AG04449 (cell line): ENCODE measurements around the gene EXOC1L.

ENCODE experiments used
- CTCF ChIA-PET: fragments of 350-600 bp; formaldehyde crosslinking; extraction: SDS; loops from one replicate; lab custom pipeline; 2021; ENCODE audit warnings: antibody characterized with exemption; lab: Yijun Ruan, JAX
- POLR2A ChIA-PET: fragments of 400-600, 350-600 bp; formaldehyde crosslinking; extraction: SDS; loops from one replicate; lab custom pipeline; 2020; ENCODE audit warnings: antibody characterized with exemption, inconsistent platforms; lab: Yijun Ruan, JAX
- DNase-seq: peaks from one replicate; pipeline ENCODE4 v3.0.0-alpha.2; 2010; ENCODE audit warnings: low read depth, low spot score
- H3K4me3 ChIP-seq: 2 replicates; pipeline ENCODE4 v1.5.1; 2011; ENCODE audit warnings: low read depth, mild to moderate bottlenecking, control low read depth, low read length
- TF ChIP-seq, protein P1 (sequence below): IDR thresholded peaks from one replicate; pipeline ENCODE4 v1.5.1; 2011; ENCODE audit warnings: mild to moderate bottlenecking, moderate library complexity, low read length, control low read depth, inconsistent platforms; ENCODE audit not compliant: insufficient read depth; ENCODE audit errors: missing control alignments

EXOC1L gene

DNA sequence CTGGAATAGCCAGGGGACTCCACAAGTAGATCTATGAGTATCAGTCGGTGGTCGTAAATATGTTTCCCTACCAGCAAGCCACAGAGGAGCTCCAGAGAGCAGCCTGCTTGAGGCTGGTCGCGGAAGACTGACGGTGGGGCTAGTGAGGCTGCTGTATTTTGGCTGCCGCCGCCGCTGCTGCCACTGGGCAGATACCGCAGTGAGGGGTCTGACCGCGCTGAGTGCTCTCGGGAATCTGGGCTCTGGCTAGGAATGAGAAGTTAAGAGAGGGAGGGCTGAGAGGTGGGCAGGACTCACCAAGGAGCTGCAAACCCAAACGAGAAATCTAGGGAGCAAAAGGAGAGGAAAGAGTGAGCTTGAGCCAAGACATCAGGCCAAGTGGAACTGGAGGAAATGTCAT is at the start of gene EXOC1L:
Gene EXOC1L, plus strand, starts transcription at position 157 of the 400 bp plus-strand sequence. Its CDS starts 237 bp downstream, at position 394.
- TF ChIP-seq, protein P1, sequence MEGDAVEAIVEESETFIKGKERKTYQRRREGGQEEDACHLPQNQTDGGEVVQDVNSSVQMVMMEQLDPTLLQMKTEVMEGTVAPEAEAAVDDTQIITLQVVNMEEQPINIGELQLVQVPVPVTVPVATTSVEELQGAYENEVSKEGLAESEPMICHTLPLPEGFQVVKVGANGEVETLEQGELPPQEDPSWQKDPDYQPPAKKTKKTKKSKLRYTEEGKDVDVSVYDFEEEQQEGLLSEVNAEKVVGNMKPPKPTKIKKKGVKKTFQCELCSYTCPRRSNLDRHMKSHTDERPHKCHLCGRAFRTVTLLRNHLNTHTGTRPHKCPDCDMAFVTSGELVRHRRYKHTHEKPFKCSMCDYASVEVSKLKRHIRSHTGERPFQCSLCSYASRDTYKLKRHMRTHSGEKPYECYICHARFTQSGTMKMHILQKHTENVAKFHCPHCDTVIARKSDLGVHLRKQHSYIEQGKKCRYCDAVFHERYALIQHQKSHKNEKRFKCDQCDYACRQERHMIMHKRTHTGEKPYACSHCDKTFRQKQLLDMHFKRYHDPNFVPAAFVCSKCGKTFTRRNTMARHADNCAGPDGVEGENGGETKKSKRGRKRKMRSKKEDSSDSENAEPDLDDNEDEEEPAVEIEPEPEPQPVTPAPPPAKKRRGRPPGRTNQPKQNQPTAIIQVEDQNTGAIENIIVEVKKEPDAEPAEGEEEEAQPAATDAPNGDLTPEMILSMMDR = no peak
- DNase-seq = no peak
- no peak within 1 kb of the TSS for H3K4me3 ChIP-seq
- ChIA-PET POLR2A (no interaction called here), CTCF (no interaction called here)

GRCh38 chr4:55770662-55771061 is 48.9 kb upstream of the EXOC1L start:
- TF ChIP-seq, protein P1 = no peak
- no peak for DNase-seq
- ChIA-PET CTCF (no interaction called here), POLR2A (no interaction called here)
- H3K4me3 ChIP-seq = no peak overlapping the region

GRCh38 chr4:55781341-55781740 is 38.2 kb upstream of the EXOC1L start:
- TF ChIP-seq, protein P1 = no peak
- CTCF ChIA-PET = no interaction called here

GRCh38 chr4:55781812-55782211 is 37.8 kb upstream of the EXOC1L start:
- DNase-seq = no peak
- ChIA-PET POLR2A (no interaction called here), CTCF (no interaction called here)
- no peak overlapping the region for H3K4me3 ChIP-seq
- TF ChIP-seq, protein P1 = no peak

More at GRCh38 chr4:55781341-55781740, 38.2 kb upstream of the EXOC1L start:
- no peak overlapping the region for H3K4me3 ChIP-seq
- DNase-seq = no peak
- POLR2A ChIA-PET = no interaction called here

DNA sequence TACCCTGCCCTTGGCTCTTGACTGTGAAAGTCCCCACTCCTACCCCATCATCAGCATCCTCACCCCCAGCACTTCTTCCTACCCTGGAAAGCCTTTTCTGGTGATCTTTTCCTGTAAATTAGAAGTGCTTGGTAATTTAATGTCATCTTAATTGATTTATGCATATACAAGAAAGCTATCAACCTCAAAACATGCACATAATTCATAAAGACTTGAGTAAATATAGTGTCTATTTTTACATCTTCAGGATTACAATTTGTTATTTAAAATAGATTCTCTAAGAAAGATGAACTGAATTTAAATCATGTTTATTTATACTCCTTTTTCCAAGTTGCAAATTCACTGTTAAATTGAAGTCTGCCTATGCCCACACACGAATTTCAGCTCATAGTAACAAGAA is 36.0 kb upstream of the EXOC1L start:
- TF ChIP-seq, protein P1 = no peak
- POLR2A ChIA-PET = interaction anchor here (0.8 kb wide), 1 partner anchor 1182 kb away, joined by 3 read pairs; no protein-coding TSS in a partner anchor
- CTCF ChIA-PET = no interaction called here
- DNase-seq = no peak
- no peak overlapping the region for H3K4me3 ChIP-seq

DNA sequence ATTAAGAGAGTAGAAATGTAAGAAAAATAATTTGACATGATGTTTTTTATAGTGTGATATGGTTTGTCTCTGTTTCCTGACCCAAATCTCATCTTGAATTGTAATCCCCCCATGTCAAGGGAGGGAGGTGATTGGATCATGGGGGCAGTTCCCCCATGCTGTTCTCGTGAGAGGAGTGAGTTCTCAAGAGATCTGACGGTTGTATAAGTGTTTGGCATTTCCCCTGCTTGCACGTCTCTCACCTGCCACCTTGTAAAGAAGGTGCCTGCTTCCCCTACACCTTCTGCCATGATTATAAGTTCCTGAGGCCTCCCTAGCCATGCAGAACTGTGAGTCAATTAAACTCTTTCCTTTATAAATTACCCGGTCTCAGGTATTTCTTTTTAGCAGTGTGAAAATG is 34.8 kb upstream of the EXOC1L start:
- no peak for DNase-seq
- TF ChIP-seq, protein P1 = no peak
- ChIA-PET POLR2A (no interaction called here), CTCF (no interaction called here)
- no peak overlapping the region for H3K4me3 ChIP-seq
